Loucy (cell line): ENCODE results near the gene AMOTL2.

Source experiments
- EZH2phosphoT487 ChIP-seq: fragments of 200-600 bp; IDR thresholded peaks from 2 replicates; pipeline ENCODE4 v1.6.1; 2018; ENCODE audit warnings: antibody characterized with exemption, mild to moderate bottlenecking, moderate library complexity, borderline replicate concordance
- TF ChIP-seq, protein P1 (sequence below): fragments of 200-600 bp; sonication (generic); conservative IDR thresholded peaks from 2 replicates; pipeline ENCODE4 v1.5.1; 2014; ENCODE audit warnings: mild to moderate bottlenecking, antibody characterized with exemption, low read length

DNA sequence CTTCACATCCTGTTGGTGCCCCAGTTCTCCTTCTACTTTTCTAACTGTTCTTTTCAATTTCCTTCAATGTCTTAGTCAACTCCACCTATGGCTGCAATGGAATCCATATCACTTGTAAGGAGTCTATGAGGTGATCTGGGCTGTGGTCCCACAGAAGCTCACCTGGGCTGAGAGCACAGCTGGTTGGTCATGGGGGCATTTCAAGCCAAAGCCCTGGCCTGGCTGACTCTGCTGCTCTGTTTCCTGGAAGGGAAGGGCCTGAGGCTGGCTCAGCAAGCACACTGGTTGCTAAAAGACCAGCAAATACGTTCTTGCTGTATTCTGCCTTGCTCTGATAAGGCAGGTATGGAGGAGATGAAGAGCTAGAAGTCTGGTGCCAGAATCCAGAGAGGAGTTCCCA is 29.0 kb downstream of the AMOTL2 start:
- TF ChIP-seq, protein P1, sequence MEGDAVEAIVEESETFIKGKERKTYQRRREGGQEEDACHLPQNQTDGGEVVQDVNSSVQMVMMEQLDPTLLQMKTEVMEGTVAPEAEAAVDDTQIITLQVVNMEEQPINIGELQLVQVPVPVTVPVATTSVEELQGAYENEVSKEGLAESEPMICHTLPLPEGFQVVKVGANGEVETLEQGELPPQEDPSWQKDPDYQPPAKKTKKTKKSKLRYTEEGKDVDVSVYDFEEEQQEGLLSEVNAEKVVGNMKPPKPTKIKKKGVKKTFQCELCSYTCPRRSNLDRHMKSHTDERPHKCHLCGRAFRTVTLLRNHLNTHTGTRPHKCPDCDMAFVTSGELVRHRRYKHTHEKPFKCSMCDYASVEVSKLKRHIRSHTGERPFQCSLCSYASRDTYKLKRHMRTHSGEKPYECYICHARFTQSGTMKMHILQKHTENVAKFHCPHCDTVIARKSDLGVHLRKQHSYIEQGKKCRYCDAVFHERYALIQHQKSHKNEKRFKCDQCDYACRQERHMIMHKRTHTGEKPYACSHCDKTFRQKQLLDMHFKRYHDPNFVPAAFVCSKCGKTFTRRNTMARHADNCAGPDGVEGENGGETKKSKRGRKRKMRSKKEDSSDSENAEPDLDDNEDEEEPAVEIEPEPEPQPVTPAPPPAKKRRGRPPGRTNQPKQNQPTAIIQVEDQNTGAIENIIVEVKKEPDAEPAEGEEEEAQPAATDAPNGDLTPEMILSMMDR = no peak
- no peak for TF ChIP-seq EZH2phosphoT487
